Femur (tissue), 1 donor: Measurements from ENCODE around the gene MYRIP.
"Not testable (repeated sequence)": the region's sequence is repeated elsewhere in the genome, so short reads cannot be mapped to it uniquely, and the experiment has no call there.

Experiments used
- DNase-seq: peaks from one replicate; pipeline ENCODE4 v3.0.0-alpha.2; 2017

MYRIP gene

DNA sequence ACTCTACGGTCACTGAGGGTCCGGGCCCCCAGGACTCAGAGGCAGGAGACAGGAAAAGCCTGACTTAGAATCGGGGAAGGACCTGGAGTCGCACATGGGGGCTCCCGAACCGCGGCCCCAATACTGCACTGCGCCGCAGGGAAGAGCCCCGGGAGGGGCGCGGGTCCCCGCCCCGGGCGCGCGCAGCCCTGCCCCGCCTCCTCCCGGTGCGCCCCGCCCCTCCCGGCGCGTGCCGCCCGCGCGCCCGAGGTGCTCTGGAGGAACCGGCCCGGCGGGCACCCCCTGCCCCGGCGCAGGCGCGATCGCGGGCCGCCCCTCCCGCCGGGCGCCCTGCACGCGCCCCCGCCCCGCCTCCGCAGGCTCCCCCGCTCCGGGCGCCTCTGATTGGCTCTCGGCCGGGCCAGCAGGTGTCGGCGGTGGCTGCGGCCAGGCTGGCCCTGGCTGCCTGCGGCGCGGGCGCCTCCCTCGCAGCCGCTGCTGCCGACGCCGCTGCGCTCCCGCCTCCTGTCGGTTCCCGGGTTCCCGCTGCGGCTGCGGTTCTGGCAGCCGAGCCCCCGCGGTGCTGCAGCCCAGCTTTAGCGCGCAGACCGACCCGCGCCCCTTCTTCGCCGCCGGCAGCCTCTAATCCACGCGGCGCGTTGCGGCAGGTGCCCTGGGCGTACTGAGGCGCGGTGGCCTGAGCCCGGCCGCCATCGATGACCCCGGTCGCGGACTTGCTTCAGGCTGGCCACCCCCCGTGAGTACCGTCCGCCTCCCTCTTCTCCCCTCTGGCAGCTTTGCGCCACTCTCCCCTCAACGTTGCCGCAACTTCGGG lies at the start of gene MYRIP:
TSS of gene MYRIP (plus strand) at position 429 of the 814 bp plus-strand sequence. CDS start 91,208 bp downstream, outside the sequence.
- peak; percentile 62 for DNase-seq

DNA sequence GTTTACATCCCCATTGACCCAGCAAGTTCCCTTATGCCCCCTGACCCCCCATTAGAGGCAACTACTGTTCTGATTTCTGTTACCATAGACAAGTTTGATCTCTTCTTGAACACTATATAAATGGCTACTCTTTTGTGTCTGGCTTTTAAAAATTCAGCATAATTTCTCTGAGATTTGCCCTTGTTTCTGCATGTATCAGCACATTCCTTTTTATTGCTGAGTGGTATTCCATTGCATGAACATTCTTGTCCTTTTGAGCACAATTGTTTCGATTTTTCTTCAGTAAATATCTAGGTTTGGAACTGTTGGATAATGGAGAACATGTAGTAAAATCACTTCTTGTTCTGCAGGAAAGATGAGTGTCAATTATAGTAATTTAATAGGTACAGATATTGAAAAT lies 49.1 kb upstream of the MYRIP start:
- DNase-seq, result no peak

DNA sequence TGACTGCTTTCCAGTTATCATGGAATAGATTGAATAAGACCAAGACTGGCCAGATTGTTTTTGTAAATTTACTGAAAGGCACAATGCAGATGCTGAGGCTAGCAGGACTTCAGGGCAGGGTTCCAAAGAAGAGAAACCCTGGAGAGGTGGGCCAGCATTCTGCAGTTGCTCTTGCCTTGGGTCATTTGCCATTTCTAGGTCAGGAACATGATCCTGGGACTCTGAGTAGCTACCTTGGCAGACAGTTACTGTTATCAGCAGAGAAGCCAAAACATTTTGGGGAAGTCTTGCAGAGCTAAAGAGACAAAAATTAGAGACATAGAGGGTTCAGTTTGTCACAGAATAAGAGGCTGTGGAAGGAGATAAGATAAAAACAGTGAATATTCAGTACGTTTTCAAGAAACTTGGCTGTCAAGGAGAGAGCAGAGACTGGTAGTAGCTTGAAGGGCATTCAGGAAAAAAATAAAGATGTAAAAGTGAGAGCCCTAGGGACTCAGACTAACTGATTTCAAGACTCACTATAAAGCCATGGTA lies 46.8 kb upstream of the MYRIP start:
- DNase-seq, result no peak

DNA sequence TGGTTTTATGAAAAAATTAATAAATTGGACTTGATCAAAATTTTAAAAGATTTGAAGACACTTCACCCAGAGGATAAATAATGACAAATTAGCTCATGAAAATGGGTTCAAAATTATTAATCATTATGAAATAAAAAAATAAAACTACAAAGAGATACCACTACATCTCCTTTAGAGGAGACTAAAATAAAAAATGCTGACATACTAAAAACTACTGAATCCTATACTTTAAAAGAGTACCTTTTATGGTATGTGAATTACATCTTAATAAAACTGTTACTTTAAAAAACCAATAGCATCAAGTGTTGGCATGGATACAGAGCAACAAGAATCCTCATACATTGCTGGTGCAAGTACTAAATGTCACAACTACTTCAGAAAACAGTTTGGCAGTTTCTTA lies 46.0 kb upstream of the MYRIP start:
- no peak for DNase-seq

DNA sequence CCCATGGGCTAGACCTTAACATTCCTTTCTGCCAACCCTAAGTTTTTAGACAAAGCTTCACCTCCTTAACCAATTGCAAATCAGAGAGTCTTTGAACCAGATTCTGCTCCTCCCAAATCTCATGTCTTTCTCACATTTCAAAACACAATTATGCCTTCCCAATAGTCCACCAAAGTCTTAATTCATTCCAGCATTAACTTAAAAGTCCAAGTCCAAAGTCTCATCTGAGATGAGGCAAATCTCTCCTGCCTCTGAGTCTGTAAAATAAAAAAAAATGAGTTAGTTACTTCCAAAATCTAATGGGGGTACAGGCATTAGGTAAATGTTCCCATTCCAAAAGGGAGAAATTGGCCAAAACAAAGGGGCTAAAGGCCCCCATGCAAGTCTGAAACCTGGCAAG lies 43.8 kb upstream of the MYRIP start:
- DNase-seq, result no peak

DNA sequence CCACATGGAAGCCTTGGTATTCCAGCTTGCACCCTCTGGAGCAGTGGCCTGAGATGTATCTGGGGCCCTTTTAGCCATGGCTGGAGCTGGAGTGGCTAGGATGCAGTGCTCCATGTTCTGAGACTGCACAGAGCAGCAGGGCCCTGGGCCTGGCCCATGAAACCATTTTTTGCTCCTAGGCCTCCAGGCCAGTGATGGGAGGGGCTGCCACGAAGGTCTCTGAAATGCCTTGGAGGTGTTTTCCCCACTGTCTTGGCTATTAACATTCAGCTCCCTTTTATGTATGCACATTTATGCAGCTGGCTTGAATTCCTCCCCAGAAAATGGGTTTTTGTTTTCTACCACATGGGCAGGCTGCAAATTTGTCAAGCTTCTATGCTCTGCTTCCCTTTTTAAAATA lies 43.0 kb upstream of the MYRIP start:
- no peak for DNase-seq

DNA sequence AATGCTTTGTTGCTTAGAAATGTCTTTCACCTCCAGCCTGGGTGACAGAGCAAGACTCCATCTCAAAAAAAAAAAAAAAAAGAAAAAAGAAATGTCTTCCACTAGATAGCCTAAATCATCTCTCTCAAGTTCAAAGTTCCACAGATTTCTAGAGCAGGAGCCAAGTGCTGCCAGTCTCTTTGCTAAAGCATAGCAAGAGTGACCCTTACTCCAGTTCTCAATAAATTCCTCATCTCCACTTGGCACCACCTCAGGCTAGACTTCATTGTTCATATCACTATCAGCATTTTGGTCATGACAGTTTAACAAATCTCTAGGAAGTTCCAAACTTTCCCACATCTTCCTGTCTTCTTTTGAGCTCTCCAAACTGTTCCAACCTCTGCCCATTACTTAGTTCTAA lies 42.5 kb upstream of the MYRIP start:
- not testable (repeated sequence) for DNase-seq

DNA sequence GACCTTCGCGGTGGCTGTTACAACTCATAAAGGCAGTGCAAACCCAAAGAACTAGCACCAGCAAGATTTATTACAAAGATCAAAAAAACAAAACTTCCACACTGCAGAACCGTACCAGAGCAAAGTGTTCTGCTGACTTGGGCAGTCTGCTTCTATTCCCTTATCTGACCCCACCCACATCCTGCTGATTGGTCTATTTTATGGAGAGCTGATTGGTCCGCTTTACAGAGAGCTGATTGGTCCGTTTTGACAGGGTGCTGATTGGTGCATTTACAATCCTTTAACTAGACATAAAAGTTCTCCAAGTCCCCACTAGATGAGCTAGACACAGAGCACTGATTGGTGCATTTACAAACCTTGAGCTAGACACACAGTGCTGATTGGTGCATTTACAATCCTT lies 31.2 kb upstream of the MYRIP start:
- not testable (repeated sequence) for DNase-seq

DNA sequence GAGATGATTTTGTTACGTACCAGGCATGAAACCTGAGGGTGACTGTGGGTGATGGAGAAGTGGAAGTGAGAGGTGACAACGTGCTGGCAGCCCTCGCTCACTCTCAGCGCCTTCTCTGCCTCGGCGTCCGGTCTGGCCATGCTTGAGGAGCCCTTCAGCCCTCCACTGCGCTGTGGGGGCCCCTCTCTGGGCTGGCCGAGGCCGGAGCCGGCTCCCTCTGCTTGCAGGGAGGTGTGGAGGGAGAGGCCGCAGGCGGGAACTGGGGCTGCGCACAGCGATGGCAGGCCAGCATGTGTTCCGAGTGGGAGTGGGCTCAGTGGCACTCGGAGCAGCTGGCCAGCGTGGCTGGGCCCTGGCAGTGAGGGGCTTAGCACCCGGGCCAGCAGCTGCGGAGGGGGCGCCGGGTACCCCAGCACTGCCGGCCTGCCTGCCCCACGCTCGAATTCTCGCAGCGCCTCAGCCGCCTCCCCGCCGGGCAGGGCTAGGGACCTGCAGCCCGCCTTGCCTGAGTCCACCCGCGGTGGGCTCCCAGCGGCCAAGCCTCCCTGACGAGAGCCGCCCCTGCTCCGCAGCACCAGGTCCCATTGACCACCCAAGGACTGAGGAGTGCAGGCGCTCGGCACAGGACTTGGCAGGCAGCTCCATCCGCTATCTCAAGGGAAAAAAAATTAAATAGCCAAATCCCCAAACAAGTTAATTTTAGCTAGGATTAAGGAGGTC lies 29.7 kb upstream of the MYRIP start:
- no peak for DNase-seq

DNA sequence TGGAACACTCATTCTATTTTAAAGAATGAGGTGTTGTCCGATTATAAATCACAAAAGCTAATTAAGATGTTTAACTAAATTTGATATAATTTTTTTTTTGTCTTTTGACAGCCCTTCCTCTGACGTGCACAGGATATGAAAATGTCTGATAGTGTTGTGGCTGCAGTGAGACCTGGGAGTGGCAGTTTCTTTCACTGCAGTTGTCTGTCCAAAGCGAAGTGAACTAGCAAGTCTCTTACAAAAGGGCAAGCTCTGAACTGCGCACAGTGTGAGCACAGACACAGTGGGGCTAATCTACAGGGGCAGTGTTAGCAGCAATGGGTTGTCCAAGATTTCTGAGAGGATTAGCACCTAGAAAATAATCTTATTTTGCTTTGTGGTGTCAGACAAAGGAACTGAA lies 29.1 kb upstream of the MYRIP start:
- DNase-seq, result no peak

DNA sequence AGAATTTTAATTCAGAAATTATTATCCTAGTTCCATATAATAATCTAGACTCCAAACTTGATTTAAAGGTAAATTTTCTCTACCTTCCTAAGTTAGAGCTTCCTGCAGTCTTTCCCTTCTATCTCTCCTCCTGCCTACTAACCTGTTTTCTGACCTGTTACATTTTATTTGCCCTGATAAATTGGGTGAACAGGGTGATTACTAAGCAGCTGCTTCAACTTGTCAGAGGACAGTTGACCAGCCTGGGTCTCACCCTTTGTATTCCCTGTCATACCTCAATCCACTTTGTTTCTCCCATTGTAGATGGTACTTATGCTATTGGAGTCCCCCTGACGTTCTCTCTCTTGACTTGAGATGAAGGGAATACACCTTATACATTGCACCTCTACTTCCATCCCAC lies 28.4 kb upstream of the MYRIP start:
- no peak for DNase-seq

DNA sequence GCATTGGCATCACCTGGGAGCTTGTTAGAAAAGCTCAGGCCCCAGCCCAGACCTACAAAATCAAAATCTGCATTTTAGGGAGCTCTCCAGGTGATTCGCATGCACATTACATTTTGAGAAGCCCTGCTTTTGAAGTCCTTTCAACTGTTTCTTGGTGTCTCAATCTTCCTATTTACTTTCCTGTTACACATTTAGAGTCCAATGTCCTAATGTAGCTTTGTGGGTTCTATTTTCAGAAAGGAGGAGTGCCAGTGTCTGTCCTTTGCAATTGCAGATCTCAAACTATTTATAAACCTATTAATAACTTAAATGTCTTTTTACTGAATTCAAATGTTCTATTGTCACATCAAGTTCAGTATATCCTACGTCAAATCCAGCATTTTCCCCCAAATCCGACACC lies 27.8 kb upstream of the MYRIP start:
- DNase-seq, result no peak

DNA sequence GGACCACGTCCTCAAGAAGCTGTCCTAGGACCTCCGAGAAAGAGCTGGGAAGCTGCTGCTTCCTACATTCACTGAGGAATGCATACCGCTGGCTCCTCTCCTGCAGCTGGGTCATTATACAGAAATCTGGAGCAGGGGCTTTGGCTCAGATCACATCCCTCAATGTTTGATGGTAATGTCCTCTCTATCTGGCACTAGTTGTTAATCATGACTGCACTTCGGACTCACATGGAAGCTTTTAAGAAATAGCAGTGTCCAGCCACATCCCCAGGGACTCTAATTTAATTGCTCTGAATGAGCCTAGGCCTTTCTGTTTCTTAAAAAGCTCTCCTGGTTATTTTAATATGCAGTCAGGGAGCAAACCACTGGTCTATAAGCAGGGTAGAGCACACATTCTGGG lies 25.7 kb upstream of the MYRIP start:
- DNase-seq, result peak; percentile 26

DNA sequence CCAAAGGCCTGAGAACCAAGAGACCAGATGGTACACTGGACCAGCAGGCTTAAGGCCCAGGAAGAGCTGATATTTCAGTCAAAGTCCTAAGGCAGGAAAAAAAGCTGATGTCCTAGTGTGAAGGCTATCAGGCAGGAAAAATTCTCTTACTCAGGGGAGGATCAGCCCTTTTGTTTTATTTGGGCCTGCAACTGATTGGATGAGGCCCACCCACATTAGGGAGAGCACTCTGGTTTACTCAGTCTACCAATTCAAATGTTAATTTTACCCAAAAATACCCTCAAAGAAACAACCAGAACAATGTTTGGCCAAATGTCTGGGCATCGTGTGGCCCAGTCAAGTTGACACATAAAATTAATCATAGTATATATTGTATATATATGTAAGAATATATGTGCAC lies 24.5 kb upstream of the MYRIP start:
- DNase-seq, result no peak

DNA sequence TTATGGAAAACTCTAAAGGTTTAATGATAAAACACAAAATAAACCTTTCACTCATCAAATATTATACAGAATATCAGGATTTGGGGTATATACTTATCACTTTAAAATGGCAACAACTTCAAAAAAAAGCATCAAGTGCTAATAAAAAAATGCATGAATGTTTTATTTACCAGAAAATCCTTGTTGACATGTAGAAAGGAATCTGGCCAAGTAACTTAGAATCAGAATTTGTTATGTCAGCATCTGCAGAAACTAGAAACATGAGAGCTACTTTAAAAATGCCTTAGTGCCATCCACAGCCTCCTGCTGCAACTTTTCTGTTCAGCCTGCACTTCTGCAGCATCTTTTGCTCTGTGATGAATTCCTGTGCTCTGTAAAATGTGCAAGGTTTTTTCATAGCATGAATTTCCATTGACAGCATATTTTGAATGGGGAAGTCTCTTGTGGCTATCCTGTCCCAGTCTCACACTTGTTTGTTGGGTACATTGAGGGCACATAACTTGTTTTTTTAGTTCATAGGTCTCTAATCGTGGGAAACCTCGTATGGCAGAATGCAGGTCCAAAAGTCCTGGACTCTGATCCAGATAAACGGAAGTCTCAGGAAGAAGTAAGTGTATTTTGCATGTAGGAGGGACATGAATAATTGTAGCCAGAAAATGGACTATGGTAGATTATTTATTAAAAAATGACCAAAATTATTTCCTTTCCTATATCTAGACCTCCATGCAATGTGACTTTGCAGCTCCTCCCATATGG lies 21.1 kb upstream of the MYRIP start:
- no peak for DNase-seq

DNA sequence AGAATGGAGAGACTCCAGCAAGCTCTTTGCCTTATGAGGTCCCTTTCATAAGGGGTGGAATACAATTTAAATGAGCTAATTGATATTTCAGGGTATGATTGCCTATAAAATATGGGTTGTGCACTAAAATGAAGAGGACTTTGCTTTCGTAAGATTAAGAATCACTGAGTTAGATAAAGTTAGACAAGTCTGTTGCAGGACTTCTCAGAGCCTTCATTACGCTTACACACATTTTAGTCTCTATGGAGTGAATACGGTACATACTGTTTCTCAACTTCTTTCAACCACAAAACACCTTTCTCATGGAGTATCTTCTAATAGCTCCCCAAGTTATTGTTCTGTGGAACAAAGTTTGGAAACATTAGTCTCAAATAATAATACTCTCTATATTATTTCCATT lies 17.8 kb upstream of the MYRIP start:
- no peak for DNase-seq

DNA sequence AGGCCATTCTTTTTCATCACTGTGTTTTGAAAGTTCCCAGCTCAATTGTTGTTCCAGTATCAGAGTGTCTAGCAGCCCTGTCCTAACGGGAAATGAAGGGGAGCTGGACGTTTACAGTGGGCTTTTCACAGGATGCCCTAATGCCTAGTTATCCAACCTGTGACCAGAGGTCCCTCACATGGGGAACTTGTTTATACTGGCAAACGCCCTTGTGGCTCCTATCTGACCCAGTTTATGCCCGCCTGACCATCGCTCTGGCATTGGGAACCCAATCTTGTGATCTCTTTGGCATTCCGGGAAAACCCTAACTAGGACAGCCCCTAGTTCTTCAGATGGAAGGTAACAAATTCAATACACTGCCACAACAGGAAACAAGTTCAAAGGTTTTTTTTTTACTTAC lies 14.5 kb upstream of the MYRIP start:
- DNase-seq, result no peak

DNA sequence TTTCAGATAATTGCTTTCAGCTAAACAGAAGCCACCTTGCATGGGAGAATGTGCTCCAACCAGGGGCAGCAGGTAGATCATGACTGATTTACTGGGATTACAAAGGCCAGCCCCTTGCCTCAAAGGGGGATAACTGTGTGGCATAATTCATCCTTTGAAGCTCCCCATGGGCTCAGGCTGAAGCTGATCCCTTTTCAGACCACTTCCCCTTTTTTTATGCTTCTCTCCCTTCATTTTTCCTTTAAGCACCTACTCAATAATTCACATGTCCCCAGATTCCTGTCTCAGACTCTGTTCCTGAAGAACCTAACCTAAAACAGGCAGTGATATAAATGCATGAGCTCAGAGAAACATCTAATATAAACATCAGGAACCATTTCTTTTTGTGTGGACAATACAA lies 8.2 kb upstream of the MYRIP start:
- DNase-seq, result no peak

DNA sequence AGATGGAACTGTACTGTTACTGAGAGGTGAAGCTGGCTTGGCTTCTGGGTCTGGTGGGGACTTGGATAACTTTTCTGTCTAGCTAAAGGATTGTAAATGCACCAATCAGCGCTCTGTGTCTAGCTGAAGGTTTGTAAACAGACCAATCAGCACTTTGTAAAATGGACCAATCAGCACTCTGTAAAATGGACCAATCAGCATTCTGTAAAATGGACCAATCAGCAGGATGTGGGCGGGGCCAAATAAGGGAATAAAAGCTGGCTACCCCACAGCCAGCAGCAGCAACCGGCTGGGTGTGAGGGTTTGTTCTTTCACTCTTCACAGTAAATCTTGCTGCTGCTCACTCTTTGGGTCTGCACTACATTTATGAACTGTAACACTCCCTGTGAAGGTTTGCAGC lies 6.9 kb upstream of the MYRIP start:
- not testable (repeated sequence) for DNase-seq

DNA sequence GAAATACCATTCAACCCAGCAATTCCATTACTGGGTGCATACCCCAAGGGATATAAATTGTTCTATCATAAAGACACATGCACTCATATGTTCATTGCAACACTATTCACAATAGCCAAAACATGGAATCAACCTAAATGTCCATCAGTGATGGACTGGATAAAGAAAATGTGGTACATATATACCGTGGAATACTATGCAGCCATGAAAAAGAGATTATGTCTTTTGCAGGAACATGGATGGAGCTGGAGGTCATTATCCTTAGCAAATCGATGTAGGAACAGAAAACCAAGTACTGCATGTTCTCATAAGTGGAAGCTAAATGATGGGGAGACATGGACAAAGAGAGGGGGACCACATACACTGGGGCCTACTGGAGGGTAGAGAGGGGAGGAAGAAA lies 5.5 kb upstream of the MYRIP start:
- no peak for DNase-seq

DNA sequence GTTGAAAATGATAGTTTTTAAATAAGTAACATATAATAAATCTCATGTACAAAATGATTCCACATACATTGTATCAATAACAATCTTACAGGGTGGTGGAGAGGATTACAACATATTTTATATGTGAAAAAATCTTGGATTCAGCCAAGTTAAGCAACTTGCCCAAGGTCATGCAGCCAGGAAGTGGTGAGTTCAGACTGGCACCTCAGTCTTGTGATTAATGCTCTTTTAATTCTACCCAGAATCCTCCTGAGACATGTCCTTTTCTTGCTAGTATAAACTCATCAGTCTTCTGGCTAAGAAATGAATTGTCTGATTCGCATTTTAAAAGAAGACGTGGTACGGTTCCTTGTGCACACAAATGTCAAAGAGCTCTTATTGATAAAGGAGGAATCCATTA lies 4.5 kb upstream of the MYRIP start:
- DNase-seq, result no peak

DNA sequence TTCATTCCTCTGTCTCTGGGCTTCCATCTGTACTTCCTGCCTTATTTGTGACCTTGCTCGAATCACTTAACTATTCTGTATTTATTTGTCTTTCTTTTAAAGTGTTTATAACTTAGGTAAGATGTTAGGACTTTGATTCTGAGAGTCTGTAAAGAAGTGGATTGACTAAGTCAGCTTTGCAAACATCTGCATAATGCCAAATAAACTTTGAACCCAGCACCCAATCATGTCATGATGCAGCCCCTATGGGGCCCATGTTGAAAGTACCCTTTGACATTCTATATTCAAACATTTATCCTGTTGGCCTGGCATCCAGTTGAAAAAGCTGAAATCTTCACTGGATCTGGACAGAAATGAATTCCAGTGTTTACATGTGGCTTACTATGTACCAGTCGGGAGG lies 3.8 kb upstream of the MYRIP start:
- DNase-seq, result no peak

DNA sequence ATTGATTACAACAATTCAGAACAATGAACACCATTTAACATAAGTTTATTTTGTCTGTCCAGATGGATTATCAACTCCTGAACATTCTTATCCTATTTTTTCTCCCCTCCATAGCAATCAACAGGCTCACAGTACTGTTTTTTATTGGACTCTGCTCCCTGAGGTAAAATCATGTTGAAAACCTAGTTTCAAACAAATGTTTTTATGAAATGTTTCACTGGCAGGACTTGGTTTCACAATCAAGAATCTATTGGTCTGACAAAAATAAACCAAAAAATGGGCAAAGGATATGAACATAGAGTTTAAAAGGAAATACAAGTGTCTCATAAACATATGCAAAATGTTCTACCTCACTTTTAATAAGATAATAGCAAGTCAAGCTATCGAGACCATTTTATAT lies 2.6 kb upstream of the MYRIP start:
- DNase-seq, result no peak
